Testis (tissue), 5 donors: ENCODE results near the gene PSORS1C1. TPM values are rescaled to one million over a fixed set of nuclear protein-coding genes. Genes with fewer than 3 reads are reported as not detected.
"Not testable (repeated sequence)": the region's sequence is repeated elsewhere in the genome, so short reads cannot be mapped to it uniquely, and the experiment has no call there.

Experiments
- DNase-seq: peaks from one replicate; pipeline ENCODE4 v3.0.0-alpha.2; 2019
- H3K27ac ChIP-seq, 2 donors: fragments of 200-600 bp; sonication (generic); one replicate each; pipeline ENCODE4 v1.5.1; 2019
- H3K27me3 ChIP-seq: fragments of 200-600 bp; sonication (generic); one replicate; pipeline ENCODE4 v1.5.1; 2019
- H3K36me3 ChIP-seq: fragments of 200-600 bp; sonication (generic); one replicate; pipeline ENCODE4 v1.5.1; 2017; ENCODE audit warnings: low read depth; ENCODE audit errors: missing control alignments
- H3K4me1 ChIP-seq: fragments of 200-600 bp; sonication (generic); one replicate; pipeline ENCODE4 v1.5.1; 2019
- H3K4me3 ChIP-seq, 2 donors: fragments of 200-600 bp; sonication (generic); one replicate each; pipeline ENCODE4 v1.5.1; 2017 to 2019
- H3K9me3 ChIP-seq: fragments of 200-600 bp; sonication (generic); one replicate; pipeline ENCODE4 v1.5.1; 2017
- CTCF ChIP-seq, 3 experiments: fragments of 450-650 bp in 2 of 3; fragments of 200-600 bp in 1 of 3; sonication (generic) in 1 of 3; IDR thresholded peaks; one replicate each; pipeline ENCODE4 v1.5.1; 2016 to 2019; ENCODE audit warnings: antibody characterized with exemption in 3 of 3, mild to moderate bottlenecking in 2 of 3, moderate library complexity in 1 of 3
- POLR2A ChIP-seq: fragments of 450-650 bp; IDR thresholded peaks from one replicate; pipeline ENCODE4 v1.6.1; 2017; ENCODE audit warnings: antibody characterized with exemption, mild to moderate bottlenecking, moderate library complexity
- WGBS, 2 donors: methylation state at CpG; one replicate each; pipeline ENCODE4 v1.1.5; 2018; 5-methylcytosine and 5-hydroxymethylcytosine counted together
- intact Hi-C: fragments of 100-400 bp; cut with DNase I; formaldehyde crosslinking; loops from one replicate; pipeline ENCODE4 v1.15.1; 2023; ENCODE audit warnings: low total_unique reads
- long read RNA-seq, 2 donors: transcript quantifications; one replicate each; lab custom pipeline, GENCODE V29; 2026
- polyA plus RNA-seq: library from polyadenylated mRNA; stranded (reverse); fragments of 350-450 nt; fragmentation: Illumina TruSeq; extraction: RNeasy Lipid Tissue Mini Kit (QIAGEN cat#74804); gene quantifications from one replicate; pipeline ENCODE4 v1.2.3, GENCODE V29; 2014; ENCODE audit warnings: low read depth, low replicate concordance; ENCODE audit not compliant: insufficient read depth
- total RNA-seq, 2 donors: library from RNA; depleted of rRNA; stranded (reverse); fragments of >200 nt; gene quantifications; one replicate each; pipeline ENCODE4 v1.2.3, GENCODE V29; 2016

PSORS1C1 gene
- total RNA-seq = 10 to 100 TPM; 28.0 to 32.7 TPM
- polyA plus RNA-seq = 126 TPM
- long read RNA-seq, donor 1 = 0 reads
- long read RNA-seq, donor 2 = 0 reads

- no peaks in the 10 kb centered on the region for H3K27me3 ChIP-seq
- TF ChIP-seq CTCF (IDR thresholded peaks at IDR 0.05) = no peak
- no peak for TF ChIP-seq POLR2A
- no peaks in the 10 kb centered on the region for H3K9me3 ChIP-seq
- H3K36me3 ChIP-seq = no peaks in the 10 kb centered on the region
- no peak within 1 kb of the TSS for H3K4me3 ChIP-seq
- 29 to 34% methylated on average over 3 of the region's 3 CpGs for WGBS, 2 donors
- peak within 1 kb of the TSS in 1 of 2 donors; percentile 19 for H3K27ac ChIP-seq
- intact Hi-C loops = no loop called here
- H3K4me1 ChIP-seq = peaks cover 16% of the 10 kb centered on the region
- DNase-seq = peak; percentile 80
These were observed at the start of gene PSORS1C1 for GRCh38 chr6:31114541-31114878. Gene PSORS1C1, plus strand, starts transcription at chr6:31114800. Its CDS starts 14,833 bp downstream, at chr6:31129633.

GRCh38 chr6:31065556-31065955, 49.0 kb upstream of the PSORS1C1 start:
- no peaks in the 10 kb centered on the region for H3K4me1 ChIP-seq
- intact Hi-C loops = loop anchor here (5.0 kb wide), 1 partner anchor 148 kb away; no protein-coding TSS in a partner anchor
- H3K9me3 ChIP-seq = no peaks in the 10 kb centered on the region
- no peak overlapping the region for H3K4me3 ChIP-seq
- H3K27ac ChIP-seq = no peak overlapping the region
- H3K36me3 ChIP-seq = no peaks in the 10 kb centered on the region
- no peak for TF ChIP-seq POLR2A
- TF ChIP-seq CTCF (IDR thresholded peaks at IDR 0.05) = no peak
- WGBS, 2 donors = 67 to 70% methylated on average over 2 of the region's 2 CpGs
- DNase-seq = no peak
- no peaks in the 10 kb centered on the region for H3K27me3 ChIP-seq

- intact Hi-C loops = loop anchor here (5.0 kb wide), 1 partner anchor 150 kb away; no protein-coding TSS in a partner anchor
- not testable (repeated sequence) for H3K36me3 ChIP-seq, H3K4me1 ChIP-seq, H3K9me3 ChIP-seq, DNase-seq, H3K27ac ChIP-seq, H3K27me3 ChIP-seq
- H3K4me3 ChIP-seq = peak overlapping the region in 1 of 2 donors; percentile 17
- 58 to 95% methylated on average over 15 to 25 of the region's 32 CpGs for WGBS, 2 donors
These were observed 47.6 kb upstream of the PSORS1C1 start for GRCh38 chr6:31067028-31067427.

GRCh38 chr6:31067891-31068668, 46.5 kb upstream of the PSORS1C1 start:
- H3K4me3 ChIP-seq = peak overlapping the region in 1 of 2 donors; percentile 17
- H3K36me3 ChIP-seq, DNase-seq, H3K4me1 ChIP-seq, H3K27ac ChIP-seq, H3K9me3 ChIP-seq, H3K27me3 ChIP-seq: not testable (repeated sequence)
- intact Hi-C loops = loop anchor here (5.0 kb wide), 1 partner anchor 151 kb away; no protein-coding TSS in a partner anchor
- 69 to 74% methylated on average over 4 to 7 of the region's 11 CpGs for WGBS, 2 donors

- TF ChIP-seq POLR2A (no peak), CTCF (IDR thresholded peaks at IDR 0.05) (peak; percentile 76 to 95 (median 90))
These were observed 45.8 kb upstream of the PSORS1C1 start for GRCh38 chr6:31068669-31069340.

More at GRCh38 chr6:31068669-31069340, 45.8 kb upstream of the PSORS1C1 start:
- H3K36me3 ChIP-seq = no peaks in the 10 kb centered on the region
- intact Hi-C loops = loop anchor here (5.0 kb wide), 1 partner anchor 152 kb away; no protein-coding TSS in a partner anchor
- no peaks in the 10 kb centered on the region for H3K4me1 ChIP-seq
- no peak overlapping the region for H3K27ac ChIP-seq
- WGBS, 2 donors = 41 to 47% methylated on average over 13 of the region's 13 CpGs
- H3K4me3 ChIP-seq = no peak overlapping the region
- no peaks in the 10 kb centered on the region for H3K9me3 ChIP-seq
- peak; percentile 90 for DNase-seq
- H3K27me3 ChIP-seq = no peaks in the 10 kb centered on the region
